Hypothalamus (tissue), 51 donors: Measurements from ENCODE around the gene YWHAQ.
"Not testable (repeated sequence)": the region's sequence is repeated elsewhere in the genome, so short reads cannot be mapped to it uniquely, and the experiment has no call there.

Experiments
- DNase-seq, 51 donors: peaks; one replicate each; lab custom pipeline; 2025; lab: John Stamatoyannopoulos, UW

Gene YWHAQ

DNA sequence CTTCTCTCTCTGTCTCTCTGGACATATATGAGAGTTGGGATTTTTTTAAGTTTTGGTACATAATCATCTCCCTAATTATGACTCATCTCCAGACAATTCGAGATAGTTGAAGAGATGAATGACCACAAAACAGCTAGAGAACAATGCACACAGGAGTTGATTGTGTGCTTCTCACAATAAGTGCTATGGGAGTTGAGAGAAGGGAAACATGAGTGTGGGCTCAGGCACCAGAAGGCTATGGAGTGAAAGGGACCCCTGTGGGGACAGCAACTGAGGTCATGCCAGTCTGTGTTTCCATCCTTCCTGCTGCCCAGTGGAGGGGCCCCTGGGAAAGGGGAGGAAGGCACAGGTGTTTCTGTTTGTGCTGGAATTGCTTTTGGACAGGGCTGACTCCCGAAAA, 6.5 kb upstream of the YWHAQ start:
- peak in 29 of 51 donors; percentile 9 to 88 (median 49) for DNase-seq

DNA sequence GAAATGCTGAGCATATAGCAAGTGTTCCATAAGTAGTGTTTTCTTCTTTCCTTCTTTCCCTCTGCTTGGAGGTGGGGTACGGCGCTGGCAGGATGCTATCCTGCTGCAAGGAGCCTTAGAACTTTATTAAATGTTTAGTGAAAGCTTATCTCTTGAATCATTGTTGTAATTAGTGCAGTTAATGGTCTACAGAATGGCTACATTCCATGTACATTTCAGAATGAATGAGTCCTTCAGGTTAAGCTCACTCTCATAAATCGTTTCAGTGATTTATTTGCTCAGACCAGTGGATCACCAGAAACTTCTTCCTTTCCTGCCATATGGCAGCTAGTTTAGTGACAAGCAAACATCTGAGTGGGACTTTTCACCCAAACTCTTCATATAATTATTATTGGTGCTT, 3.3 kb upstream of the YWHAQ start:
- DNase-seq, result no peak

DNA sequence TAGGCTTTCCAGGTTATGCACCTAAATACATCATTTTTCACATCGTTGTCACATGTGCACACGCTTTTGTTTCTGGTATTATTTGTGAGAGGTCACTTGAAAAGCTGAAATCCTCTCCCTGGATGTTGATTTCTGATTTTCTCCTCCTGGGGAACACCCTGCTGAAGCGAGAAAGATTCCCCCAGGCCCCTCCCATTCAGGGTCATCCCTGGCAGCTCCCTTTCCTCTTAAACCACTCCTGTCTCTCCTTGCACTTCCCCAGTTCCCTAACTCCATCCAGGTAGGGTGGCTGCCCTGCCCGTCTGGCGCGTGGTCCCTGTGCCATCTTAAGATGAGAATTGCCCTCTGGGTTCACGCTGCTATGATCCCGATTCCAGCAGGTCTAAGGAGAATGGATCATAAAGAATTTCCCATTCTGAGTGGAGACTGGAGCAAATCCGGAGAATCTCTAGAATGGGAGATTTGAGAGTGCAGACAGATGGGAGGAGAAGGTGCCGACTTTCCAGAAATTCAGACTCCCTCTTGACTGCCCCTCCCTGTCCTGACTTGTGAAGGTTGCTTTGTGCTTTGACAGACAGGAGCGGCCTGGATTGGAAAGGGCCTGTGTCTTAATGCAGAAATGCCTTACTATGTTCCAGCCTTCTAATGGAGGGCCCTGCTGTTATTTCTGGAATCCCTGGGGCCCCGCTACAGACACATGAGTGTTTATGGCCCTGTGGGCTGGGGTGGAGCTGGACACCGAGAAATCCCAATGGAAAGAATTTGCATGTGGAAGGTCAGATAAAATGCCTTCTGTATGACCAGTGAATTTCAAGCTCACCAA, 1.3 kb upstream of the YWHAQ start:
- DNase-seq, result peak in 1 of 51 donors; percentile 34

DNA sequence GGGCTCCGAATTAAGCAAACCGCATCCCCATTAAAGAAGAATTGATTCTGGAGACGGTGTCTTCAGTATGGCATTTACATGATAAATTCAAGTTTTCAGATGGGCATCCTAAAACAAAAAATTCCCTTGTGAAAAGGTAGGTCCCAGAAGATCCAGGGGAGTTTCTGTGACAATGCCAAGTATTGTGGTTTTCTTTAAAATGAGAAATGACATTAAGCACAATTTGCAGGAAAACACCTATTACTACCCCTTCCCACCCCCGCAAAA, 689 bp upstream of the YWHAQ start:
- no peak for DNase-seq

DNA sequence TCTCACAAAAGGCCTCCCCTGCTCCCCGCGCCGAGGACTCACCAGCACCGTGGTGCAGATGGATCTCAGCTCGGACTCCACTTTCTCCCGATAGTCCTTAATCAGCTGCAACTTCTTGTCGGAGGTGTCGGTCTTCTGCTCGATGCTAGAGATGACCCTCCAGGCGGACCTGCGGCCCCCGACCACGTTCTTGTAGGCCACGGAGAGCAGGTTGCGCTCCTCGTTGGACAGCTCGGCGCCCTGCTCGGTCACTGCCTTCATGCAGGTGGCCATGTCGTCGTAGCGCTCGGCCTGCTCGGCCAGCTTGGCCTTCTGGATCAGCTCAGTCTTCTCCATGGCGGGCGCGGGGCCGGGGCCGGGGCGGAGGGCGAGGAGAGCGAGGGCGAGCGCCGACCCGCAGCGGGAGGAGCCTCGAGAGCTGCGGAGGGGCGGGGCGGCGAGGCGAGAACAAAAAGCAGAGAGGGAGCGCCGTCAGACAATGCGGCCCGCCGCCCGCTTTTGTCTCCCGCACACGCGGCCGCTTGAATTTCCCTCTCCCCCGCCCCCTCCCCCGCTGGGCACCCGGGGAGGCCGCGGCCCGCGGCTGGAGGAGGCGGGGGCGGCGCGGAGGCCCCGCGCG, 571 bp downstream of the YWHAQ start:
- DNase-seq, result peak in 35 of 51 donors; percentile 41 to 89 (median 67)

DNA sequence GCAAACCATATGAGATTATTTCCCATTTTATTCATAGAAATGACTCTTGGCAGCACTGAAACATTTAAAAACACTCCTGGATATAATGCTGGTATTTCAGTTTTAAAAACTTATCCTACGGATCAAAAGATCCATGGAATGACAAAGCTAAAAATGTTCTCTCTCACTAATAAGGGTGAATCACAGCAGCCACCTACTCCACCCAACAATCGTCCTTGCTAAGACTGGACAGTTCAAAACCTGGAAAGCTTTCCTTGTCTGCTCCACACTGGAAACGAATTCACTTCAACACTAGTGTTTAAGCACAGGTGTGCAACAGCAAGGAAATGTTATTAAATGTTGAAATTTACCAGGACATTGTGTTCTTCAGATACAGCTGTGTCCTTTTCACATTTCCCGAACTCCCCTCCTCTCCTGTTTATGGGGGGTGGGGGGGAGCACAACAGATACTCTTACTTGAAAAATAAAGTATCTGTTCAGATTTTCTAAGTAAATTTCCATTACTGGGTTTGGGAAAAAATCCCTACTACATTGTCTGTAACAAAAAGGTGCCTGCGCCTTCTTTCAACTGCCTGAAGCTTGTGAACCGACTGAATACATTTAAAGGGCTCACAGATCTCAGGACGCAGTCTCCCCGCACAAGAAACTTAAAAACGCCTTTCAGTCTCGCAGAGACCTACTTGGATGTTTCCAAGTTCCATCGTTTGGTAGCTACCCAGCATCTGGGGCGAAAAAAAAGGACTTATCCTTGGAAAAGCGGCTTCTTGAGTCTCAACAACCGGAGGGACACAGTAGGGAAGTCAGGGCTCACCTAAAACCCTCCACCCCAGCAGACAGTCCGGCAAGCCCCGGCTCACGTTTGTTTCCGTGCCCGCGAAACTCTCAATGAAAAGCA, 1.3 kb downstream of the YWHAQ start:
- DNase-seq, result peak in 2 of 51 donors; percentile 52

DNA sequence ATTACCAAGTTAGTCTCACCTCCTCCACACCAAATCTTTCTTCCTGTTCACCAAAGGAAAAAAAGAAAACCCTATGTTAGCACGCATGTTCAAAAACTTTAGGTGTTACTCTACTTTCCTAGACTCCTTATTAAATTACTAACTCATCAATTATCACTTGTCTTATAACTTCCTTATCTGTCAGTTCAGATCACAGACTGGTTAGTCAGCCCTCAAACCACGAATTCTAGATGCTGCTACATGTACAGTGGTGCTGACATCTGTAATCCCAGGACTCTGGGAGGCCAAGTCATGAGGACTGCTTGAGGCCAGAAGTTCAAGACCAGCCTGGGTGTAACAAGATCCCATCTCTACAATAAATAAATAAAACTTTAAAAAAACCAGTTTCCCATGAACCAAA, 3.5 kb downstream of the YWHAQ start:
- no peak for DNase-seq

DNA sequence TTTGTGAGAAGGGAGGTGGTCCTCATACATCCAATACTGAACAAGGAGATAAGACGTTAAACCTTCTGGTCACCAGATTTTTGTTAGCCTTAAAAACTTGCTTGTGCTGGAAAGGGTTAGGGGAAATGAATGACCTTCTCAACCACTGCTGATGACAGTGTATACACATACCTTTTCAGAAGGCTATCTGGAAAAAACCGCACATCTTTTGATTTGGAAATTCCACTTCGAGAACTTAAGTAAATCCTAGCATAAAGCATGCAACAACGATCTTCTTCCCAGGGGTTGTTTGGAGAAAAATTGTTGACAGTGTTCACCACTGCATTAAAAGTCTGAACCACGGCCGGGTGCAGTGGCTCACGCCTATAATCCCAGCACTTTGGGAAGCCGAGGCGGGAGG, 7.6 kb downstream of the YWHAQ start:
- DNase-seq, result no peak

DNA sequence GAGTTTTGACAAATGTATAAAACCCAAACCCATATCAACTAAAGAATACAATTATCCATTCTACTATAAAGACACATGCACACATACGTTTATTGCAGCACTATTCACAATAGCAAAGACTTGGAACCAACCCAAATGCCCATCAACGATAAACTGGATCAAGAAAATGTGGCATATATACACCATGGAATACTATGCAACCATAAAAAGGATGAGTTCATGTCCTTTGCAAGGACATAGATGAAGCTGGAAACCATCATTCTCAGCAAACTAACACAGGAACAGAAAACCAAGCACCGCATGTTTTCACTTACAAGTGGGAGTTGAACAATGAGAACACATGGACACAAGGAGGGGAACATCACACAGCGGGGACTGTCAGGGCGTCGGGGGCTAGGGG, 9.1 kb downstream of the YWHAQ start:
- not testable (repeated sequence) for DNase-seq

DNA sequence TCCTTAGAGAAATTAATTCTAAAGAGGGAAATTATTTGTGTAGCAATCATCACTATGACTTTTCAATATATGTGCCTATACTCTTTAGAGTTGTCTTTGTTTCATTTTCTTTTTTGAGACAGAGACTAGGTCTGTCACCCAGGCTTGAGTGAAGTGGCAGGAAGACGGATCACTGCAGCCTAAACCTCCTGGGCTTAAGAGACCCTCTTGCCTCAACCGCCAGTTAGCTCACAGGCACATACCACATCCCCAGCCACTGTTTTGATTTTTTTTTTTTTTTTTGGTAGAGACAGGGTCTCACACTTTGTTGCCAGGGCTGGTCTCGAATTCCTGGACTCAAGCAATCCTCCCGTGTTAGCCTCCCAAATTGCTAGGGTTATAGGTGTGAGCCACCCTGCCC, 12.4 kb downstream of the YWHAQ start:
- DNase-seq, result no peak

DNA sequence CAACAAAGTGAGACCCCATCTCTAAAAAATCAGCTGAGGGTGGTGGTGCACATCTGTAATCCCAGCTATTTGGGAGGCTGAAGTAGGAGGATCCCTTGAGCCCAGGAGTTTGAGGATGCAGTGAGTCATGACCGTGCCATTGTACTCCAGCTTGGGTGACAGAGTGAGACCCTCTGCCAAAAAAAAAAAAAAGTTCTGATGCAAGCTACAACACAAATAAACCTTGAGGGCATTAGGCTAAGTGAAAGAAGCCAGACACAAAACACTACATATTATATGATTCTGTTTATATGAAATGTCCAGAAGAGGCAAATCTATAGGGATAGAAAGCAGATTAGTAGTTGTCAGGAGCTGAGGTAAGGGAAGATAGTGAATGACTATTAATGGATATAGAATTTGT, 13.0 kb downstream of the YWHAQ start:
- DNase-seq, result no peak

DNA sequence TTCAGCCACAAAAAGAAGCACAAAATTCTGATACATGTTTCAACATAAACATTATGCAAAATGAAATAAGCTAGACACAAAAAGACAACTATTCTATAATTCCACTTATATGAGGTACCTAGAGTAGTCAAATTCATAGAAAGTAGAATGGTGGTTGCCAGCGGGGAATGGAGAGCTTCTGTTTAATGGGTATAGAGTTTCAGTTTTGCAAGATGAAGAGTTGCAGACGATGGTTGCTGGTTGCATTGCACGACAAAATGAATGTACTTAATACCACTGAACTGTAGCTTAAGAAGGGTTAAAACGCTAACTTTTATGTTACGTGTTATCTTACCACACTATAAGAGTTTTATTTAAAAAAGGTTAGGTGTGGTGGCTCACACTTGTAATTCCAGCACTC, 13.5 kb downstream of the YWHAQ start:
- DNase-seq, result no peak

DNA sequence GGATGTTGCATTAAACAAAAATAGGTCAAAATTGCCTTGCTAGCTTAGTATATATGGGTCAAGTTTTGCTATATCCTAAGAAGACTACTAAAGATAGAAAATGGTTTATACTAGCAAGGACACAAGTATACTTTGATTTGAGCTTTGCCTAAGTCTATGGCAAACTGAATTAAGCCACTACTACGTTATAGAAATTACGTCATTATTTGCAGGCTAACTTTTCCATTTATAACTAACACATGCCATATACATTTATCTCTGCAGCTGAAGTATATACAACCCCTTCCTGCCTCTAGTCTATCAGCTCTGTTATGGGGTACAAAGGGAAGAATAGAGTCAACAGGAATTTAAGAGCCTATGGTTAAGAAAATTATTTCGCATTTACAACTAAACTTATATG, 16.2 kb downstream of the YWHAQ start:
- no peak for DNase-seq

DNA sequence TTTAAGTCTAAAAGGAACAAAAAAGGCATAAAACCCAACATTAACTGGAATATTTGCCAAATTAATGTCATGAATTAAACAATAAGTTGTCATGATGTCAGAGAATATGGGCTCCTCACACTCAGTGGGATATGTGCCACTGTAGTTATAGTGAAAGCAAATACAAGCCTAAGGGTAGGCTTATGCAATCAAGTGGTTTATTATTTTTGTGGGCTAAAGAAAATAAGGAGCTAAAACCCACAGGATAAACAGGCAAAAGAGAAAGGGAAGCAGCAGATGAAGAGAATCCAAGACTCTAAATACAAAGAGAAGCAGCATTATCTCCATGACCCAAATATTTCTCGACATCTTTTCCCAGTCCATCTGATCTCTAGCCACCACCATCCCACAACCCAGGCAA, 17.5 kb downstream of the YWHAQ start:
- DNase-seq, result no peak

DNA sequence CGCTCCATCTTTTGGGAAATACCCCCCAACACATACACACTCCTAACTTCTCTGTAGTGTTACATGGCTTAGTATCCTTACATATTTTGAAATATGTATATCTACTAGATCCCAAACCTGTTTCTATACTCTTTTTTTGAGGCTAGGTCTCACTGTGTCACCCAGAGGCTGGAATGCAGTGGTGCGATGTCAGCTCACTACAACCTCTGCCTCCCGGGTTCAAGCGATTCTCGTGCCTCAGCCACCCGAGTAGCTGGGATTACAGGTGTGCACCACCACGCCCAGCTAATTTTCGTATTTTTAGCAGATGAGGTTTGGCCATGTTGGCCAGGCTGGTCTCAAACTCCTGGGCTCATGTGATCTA, 19.3 kb downstream of the YWHAQ start:
- DNase-seq, result not testable (repeated sequence)

DNA sequence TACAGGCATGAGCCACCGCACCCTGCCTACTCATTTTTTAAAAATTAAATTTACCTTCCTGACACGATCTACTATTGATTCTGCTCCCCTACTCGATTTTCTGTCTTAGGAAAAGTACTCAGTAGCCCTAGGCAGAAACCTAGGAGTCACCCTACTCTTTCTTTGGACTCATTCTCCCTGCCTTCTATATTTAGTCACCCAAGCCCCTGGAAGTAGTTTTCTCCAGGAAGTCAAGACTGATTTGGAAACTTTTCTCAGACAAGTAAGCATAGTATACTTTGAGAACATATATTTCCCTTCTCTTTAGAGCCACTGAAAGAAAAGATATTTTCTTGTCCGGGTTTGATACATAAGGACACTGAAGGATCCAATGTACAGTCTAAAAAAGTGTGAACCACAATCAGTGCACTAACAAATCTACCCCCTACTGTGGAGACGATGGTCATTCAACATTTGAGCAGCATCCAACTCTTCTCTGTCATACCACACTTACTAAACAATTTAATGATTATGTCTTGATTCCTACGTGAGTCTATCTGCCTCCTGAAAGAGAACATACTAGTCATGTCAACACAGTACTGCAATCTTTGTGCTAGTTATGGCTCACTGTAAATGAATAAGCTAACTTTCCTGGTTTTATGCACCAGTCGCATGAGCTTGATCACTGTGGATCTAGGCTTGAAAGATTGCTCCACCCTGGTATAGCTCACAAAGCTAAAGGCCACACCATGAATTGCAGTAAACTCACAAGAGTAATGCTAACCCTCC, 19.8 kb downstream of the YWHAQ start:
- DNase-seq, result no peak

DNA sequence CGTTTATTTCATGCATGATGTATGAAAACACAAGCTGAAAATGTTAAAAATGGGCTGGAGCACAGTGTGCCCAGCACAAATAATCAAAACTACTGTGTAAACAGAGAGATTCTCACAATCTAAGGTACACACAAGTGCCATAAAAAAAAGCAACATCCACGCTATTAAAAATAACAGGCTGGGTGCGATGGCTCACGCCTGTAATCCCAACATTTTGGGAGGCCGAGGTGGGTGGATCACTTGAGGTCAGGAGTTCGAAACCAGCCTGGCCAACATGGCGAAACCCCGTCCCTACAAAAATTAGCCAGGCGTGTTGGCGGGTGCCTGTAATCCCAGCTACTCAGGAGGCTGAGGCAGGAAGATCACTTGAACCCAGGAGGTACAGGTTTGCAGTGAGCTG, 22.3 kb downstream of the YWHAQ start:
- DNase-seq, result not testable (repeated sequence)

DNA sequence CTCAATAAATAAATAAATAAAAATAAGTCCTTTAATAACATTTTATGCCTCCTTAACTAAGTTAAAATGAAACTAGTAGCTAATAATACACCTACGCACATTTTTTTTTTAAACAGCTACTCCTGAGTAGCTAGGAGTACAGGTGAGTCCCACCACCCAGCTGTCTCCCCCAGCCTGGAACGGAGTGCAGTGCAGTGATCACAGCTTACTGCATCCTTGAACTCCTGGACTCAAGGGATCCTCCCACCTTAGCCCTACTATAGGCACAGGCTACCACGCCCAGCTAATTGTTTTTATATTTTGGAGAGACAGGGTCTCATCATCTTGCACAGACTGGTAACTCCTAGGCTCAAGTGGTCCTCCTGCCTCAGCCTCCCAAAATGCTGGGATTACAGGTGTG, 28.4 kb downstream of the YWHAQ start:
- DNase-seq, result no peak

DNA sequence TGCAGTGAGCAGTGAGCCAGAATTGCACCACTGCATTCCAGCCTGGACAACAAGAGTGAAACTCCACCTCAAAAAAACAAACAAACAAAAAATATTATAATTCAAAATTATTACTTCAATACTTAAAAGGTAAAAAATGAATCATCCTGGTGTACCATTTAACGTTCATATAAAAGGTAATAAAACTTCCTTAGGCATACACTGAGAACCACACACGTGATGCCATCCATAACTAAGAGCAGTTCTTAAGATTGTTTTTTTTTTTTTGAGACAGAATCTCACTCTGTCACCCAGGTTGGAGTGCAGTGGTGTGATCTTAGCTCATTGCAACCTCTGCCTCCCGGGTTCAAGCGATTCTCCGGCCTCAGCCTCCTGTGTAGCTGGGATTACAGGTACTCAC, 29.4 kb downstream of the YWHAQ start:
- no peak for DNase-seq

DNA sequence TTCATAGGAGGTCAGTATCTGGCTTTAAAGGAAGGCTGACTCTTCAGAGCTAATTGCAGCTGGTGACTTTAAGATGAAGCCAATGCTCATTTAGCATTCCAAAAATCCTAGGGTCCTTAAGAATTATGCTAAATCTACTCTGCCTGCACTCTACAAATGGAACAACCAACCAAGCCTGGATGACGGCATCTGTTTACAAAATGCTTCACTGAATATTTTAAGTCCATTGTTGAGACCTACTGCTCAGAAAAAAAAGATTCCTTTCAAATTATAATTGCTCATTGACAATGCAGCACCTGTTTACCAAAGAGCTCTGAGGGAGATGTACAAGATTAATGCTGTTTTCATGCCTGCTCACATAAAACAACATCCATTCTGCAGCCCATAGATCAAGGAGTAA, 31.4 kb downstream of the YWHAQ start:
- DNase-seq, result no peak
